ENCODE measurements around the gene MET. TPM values are rescaled to one million over a fixed set of nuclear protein-coding genes. Genes with fewer than 3 reads are reported as not detected.

Gene MET
- total and polyA plus RNA-seq, 2 donors from 2014 or later, result 13.4 to 225 TPM

GRCh38 chr7:116730097-116731022, 58.4 kb downstream of the MET start:
- Histone ChIP-seq H3K27me3 (ENCODE audit: control insufficient read depth, insufficient read depth, low read length) (no peaks in the 10 kb centered on the region), H3K4me1 (ENCODE audit: control insufficient read depth in 2 of 3, insufficient read depth in 2 of 3, low read depth in 1 of 3, low read length in 3 of 3) (peaks cover 2 to 19% (median 3%) of the 10 kb centered on the region in 3 donors), H3K9me3 (ENCODE audit: control insufficient read depth in 2 of 3, insufficient read depth in 1 of 3, low read length in 3 of 3) (no peaks in the 10 kb centered on the region), H3K9ac (ENCODE audit: low read length in 3 of 3) (no peak overlapping the region), H3K27ac (ENCODE audit: low read depth in 2 of 2, low read length in 2 of 2) (peak overlapping the region; percentile 34 to 39), H3K4me3 (ENCODE audit: low read length in 3 of 3) (no peak overlapping the region), H3K36me3 (ENCODE audit: control insufficient read depth in 2 of 3, insufficient read depth in 3 of 3, low read length in 3 of 3) (no peaks in the 10 kb centered on the region)
- TF ChIP-seq CTCF (IDR thresholded peaks at IDR 0.05; ENCODE audit: borderline replicate concordance, extremely low read depth, insufficient read depth), result no peak
- no peak for FAIRE-seq
- intact Hi-C loops (cut with DNase I), result no loop called here
- DNase-seq, result no peak

- FAIRE-seq (no peak), DNase-seq (no peak)
- Histone ChIP-seq H3K36me3 (ENCODE audit: control insufficient read depth in 2 of 3, insufficient read depth in 3 of 3, low read length in 3 of 3) (no peaks in the 10 kb centered on the region), H3K9ac (ENCODE audit: low read length in 3 of 3) (no peak overlapping the region), H3K4me3 (ENCODE audit: low read length in 3 of 3) (peak overlapping the region in 1 of 3 donors; percentile 57), H3K9me3 (ENCODE audit: control insufficient read depth in 2 of 3, insufficient read depth in 1 of 3, low read length in 3 of 3) (no peaks in the 10 kb centered on the region), H3K27me3 (ENCODE audit: control insufficient read depth, insufficient read depth, low read length) (no peaks in the 10 kb centered on the region), H3K27ac (ENCODE audit: low read depth in 2 of 2, low read length in 2 of 2) (no peak overlapping the region), H3K4me1 (ENCODE audit: control insufficient read depth in 2 of 3, insufficient read depth in 2 of 3, low read depth in 1 of 3, low read length in 3 of 3) (peaks cover 2 to 19% (median 3%) of the 10 kb centered on the region in 3 donors)
- intact Hi-C loops (cut with DNase I), result no loop called here
- no peak for TF ChIP-seq CTCF (IDR thresholded peaks at IDR 0.05; ENCODE audit: borderline replicate concordance, extremely low read depth, insufficient read depth)
Measured at GRCh38 chr7:116731023-116731395, 59.0 kb downstream of the MET start.

- Histone ChIP-seq H3K4me3 (ENCODE audit: low read length in 3 of 3) (peak overlapping the region; percentile 23 to 57 (median 29)), H3K9me3 (ENCODE audit: control insufficient read depth in 2 of 3, insufficient read depth in 1 of 3, low read length in 3 of 3) (no peaks in the 10 kb centered on the region), H3K36me3 (ENCODE audit: control insufficient read depth in 2 of 3, insufficient read depth in 3 of 3, low read length in 3 of 3) (no peaks in the 10 kb centered on the region), H3K27ac (ENCODE audit: low read depth in 2 of 2, low read length in 2 of 2) (peak overlapping the region in 1 of 2 donors; percentile 11), H3K9ac (ENCODE audit: low read length in 3 of 3) (peak overlapping the region in 1 of 3 donors; percentile 5), H3K27me3 (ENCODE audit: control insufficient read depth, insufficient read depth, low read length) (no peaks in the 10 kb centered on the region), H3K4me1 (ENCODE audit: control insufficient read depth in 2 of 3, insufficient read depth in 2 of 3, low read depth in 1 of 3, low read length in 3 of 3) (peaks cover 2 to 20% (median 3%) of the 10 kb centered on the region in 3 donors)
- TF ChIP-seq CTCF (IDR thresholded peaks at IDR 0.05; ENCODE audit: borderline replicate concordance, extremely low read depth, insufficient read depth), result no peak
- no peak for FAIRE-seq
- DNase-seq, result no peak
- intact Hi-C loops (cut with DNase I), result no loop called here
Measured at GRCh38 chr7:116731445-116732335, 59.7 kb downstream of the MET start.
